GM12874 (cell line): ENCODE results near the gene SND1.

Source experiments
- CTCF ChIP-seq: IDR thresholded peaks from 2 replicates; pipeline ENCODE4 v1.5.1; 2011; ENCODE audit warnings: low read depth, mild to moderate bottlenecking, control low read depth, low read length, moderate library complexity; ENCODE audit not compliant: insufficient read depth

The SND1 gene

DNA sequence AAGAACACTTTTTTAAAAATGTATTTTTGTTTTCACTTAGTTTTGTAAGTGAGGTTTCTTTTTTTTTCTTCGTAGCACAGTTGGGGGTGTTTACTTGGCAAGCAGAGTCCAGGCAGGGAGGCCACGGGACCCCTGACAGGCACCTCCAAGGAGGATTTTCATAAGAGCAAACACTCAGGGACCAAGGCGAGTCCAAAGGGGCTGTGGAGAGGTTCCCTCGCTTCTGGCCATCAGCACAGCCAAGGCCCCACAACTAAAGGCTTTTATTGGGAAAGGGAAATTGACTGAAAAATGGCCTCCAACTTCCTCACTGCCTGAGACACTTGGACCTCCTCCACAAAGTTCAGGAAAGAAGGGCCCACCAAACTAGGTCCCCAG, 205.5 kb downstream of the SND1 start:
- TF ChIP-seq CTCF, result no peak

DNA sequence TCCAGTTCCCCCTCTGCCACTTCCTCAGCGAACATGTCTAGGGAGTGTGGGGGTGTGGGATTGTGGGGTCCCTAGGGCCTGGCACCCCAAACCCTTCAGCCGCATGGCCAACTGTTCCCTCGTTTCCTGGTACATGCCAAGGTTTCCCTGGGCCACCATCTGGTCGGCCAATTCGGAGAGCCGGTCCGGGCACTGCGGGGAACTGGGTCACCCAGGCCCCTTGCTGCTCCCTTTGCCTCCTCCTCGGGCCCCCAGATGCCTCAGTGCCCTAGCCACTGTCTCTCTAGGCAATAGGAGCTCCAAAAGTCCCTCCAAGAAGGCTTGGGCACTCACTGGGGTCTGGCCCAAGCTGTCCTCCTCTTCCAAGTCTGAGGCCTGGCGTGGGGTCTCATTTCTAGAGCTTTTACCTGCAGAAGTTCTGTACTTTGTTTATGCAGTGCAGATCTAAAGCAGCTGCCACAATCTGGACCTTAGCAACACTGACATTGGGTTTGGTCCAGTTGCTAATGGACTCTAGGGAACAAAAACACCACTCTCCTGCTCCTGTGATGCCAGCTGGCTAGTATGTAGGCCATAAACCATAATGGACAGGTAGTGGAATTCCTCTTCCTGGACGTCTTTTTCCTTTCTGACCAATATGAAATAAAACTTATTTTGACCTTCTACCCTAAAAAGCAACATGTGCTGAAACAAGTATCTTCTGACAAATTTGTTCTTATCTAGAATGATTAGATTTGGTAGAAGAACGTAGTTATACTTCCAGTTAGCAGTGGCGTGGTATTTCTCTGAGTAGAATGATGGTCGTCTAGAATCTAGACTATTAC, 206.3 kb downstream of the SND1 start:
- TF ChIP-seq CTCF, result no peak

GRCh38 chr7:127858915-127859189, 206.9 kb downstream of the SND1 start:
- TF ChIP-seq CTCF, result no peak

GRCh38 chr7:127859330-127859729, 207.3 kb downstream of the SND1 start:
- TF ChIP-seq CTCF, result no peak

DNA sequence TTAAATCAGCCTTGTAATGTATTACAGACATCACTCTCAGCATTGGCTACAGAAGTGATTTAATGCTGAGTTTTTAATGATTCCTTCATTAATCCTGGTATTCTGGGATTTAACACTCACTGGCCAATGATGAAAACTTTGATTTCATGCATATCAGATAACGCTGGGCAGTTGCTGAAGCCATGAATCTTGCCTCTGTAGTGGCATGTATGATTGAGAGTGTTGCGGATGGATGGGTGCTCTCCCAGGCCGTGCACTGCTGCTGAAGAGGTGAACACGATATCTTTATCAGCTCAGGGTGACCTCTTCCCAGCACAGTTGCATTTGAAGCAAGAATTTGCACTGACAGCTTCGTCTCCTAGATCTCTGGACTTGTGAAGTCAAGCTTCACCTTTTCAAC, 210.5 kb downstream of the SND1 start:
- TF ChIP-seq CTCF, result no peak

DNA sequence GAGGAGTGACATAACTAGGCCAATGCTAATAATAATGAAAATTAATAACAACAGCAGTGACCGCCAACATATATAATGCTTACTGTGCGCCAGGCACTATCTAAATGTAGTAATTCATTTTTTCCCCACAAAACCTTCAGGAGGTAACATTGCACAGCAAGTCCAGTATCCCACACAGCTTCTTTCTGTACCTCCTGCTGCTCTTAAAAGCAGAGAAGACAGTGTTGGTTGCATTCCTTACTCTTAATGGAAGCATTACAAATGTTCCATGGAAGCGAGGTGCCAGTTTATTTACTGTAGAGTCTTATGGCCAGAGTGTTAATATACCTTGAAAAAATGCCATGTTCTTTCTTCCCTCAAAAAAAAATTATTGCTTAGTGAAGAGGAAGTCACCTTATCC, 211.1 kb downstream of the SND1 start:
- no peak for TF ChIP-seq CTCF

DNA sequence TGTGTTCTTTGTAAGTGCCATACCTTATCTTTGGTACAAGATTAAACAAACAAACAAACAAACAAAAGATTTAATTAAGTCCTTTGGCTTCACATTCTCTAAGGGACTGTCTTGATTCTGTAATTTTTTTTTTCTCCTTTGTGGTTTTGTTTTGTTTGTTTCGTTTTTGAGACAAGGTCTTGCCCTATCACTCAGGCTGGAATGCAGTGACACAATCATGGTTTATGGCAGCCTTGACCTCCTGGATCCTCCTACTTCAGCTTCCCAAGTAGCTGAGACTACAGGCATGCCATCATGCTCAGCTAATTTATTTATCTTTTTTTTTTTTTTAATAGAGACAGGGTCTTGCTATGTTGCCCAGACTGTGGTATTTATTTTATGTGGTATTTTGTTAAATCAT, 213.5 kb downstream of the SND1 start:
- TF ChIP-seq CTCF, result no peak
